ENCODE results near the gene SDS. TPM values are rescaled to one million over a fixed set of nuclear protein-coding genes. Genes with fewer than 3 reads are reported as not detected.

SDS gene
- total and polyA plus RNA-seq, 2 experiments from 2014 or later = 0.57 TPM; not detected in 1

- Histone ChIP-seq H3K36me3 (ENCODE audit: insufficient read depth) (no peaks in the 10 kb centered on the region), H3K4me1 (ENCODE audit: insufficient read depth) (no peaks in the 10 kb centered on the region), H3K4me3 (no peak overlapping the region), H3K4me2 (no peak overlapping the region), H3K9me2 (ENCODE audit: insufficient read depth) (no peaks in the 10 kb centered on the region), H3K79me2 (replicated peaks; ENCODE audit: insufficient read depth) (no peaks in the 10 kb centered on the region), H3K27ac (ENCODE audit: low read depth) (no peak overlapping the region), H2AFZ (no peak overlapping the region), H3K27me3 (ENCODE audit: insufficient read depth) (no peaks in the 10 kb centered on the region), H3F3A (replicated peaks; ENCODE audit: low read depth) (0 out of 2 replicates have a peak, but pooled peaks cover under 1% of the 10 kb centered on the region), H4K20me1 (replicated peaks; ENCODE audit: insufficient read depth) (no peaks in the 10 kb centered on the region)
- Mint-ChIP-seq H3K27ac (no peak overlapping the region), H3K4me3 (no peak overlapping the region), H3K27me3 (ENCODE audit: insufficient read depth, low read depth, poor library complexity) (peaks cover 3% of the 10 kb centered on the region), H3K36me3 (ENCODE audit: low read depth) (peaks cover 12% of the 10 kb centered on the region), H3K9me3 (no peaks in the 10 kb centered on the region; the same call in 2 of the 3 replicates), H3K4me1 (no peaks in the 10 kb centered on the region)
- DNase-seq (ENCODE audit: low spot score) = no peak
- no peak for TF ChIP-seq ZNF462 (CRISPR knock-in tag; IDR thresholded peaks at IDR 0.05)
- TF ChIP-seq EZH2phosphoT487 (IDR thresholded peaks at IDR 0.05; ENCODE audit: unreplicated experiment) = no peak
- TF ChIP-seq ZNF114 (CRISPR knock-in tag; IDR thresholded peaks at IDR 0.05) = no peak
- TF ChIP-seq POLR2AphosphoS5 (IDR thresholded peaks at IDR 0.05; ENCODE audit: low read depth) = no peak
- no peak for TF ChIP-seq STAT1 (IDR thresholded peaks at IDR 0.05; ENCODE audit: unreplicated experiment)
- TF ChIP-seq CREB1 (CRISPR knock-in tag; IDR thresholded peaks at IDR 0.05; ENCODE audit: low read depth) = no peak
- no peak for TF ChIP-seq EZH2 (IDR thresholded peaks at IDR 0.05; ENCODE audit: low read depth, unreplicated experiment)
- no peak for TF ChIP-seq JUNB (IDR thresholded peaks at IDR 0.05; ENCODE audit: unreplicated experiment)
- no peak for TF ChIP-seq REST (IDR thresholded peaks at IDR 0.05; ENCODE audit: unreplicated experiment)
- TF ChIP-seq CTCF (conservative IDR thresholded peaks at IDR 0.05; ENCODE audit: low read depth in 2 of 2) = no peak
- no peak for TF ChIP-seq ZNF331 (CRISPR knock-in tag; IDR thresholded peaks at IDR 0.05; ENCODE audit: low read depth)
- TF ChIP-seq ETS1 (IDR thresholded peaks at IDR 0.05) = no peak
- TF ChIP-seq NANOG (IDR thresholded peaks at IDR 0.05; ENCODE audit: borderline replicate concordance) = no peak
- ATAC-seq = no peak
Observed at GRCh38 chr12:113386866-113387566, 16.7 kb downstream of the SDS start.

Measured in GM23338 (cell line).